ENCODE data around the gene ITPR3. TPM values are rescaled to one million over a fixed set of nuclear protein-coding genes. Genes with fewer than 3 reads are reported as not detected.

Gene ITPR3
- total RNA-seq, 1 experiment from 2014 or later, result 103 TPM

DNA sequence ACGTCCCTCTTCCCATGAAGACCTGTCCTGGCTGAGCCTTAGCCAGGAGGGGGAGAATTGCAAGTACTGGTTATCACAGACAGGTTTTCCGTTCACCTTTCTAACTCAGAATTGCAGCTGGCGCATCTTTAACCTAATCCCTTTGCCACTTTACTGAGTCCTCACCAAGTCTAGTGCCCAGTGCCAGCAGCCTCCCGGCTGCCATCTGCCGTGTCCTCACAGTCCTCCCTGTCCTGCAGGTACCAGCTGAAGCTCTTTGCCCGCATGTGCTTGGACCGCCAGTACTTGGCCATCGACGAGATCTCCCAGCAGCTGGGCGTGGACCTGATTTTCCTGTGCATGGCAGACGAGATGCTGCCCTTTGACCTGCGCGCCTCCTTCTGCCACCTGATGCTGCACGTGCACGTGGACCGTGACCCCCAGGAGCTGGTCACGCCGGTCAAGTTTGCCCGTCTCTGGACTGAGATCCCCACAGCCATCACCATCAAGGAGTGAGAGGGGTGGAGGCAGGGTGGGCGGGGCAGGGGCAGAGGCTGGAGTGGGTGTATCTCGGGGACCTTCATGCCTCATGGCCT, 49.1 kb downstream of the ITPR3 start (continued):
- TF ChIP-seq, protein P1, sequence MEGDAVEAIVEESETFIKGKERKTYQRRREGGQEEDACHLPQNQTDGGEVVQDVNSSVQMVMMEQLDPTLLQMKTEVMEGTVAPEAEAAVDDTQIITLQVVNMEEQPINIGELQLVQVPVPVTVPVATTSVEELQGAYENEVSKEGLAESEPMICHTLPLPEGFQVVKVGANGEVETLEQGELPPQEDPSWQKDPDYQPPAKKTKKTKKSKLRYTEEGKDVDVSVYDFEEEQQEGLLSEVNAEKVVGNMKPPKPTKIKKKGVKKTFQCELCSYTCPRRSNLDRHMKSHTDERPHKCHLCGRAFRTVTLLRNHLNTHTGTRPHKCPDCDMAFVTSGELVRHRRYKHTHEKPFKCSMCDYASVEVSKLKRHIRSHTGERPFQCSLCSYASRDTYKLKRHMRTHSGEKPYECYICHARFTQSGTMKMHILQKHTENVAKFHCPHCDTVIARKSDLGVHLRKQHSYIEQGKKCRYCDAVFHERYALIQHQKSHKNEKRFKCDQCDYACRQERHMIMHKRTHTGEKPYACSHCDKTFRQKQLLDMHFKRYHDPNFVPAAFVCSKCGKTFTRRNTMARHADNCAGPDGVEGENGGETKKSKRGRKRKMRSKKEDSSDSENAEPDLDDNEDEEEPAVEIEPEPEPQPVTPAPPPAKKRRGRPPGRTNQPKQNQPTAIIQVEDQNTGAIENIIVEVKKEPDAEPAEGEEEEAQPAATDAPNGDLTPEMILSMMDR (IDR thresholded peaks at IDR 0.05 in 2 of 3, conservative IDR thresholded peaks at IDR 0.05 in 1 of 3; ENCODE audit: borderline replicate concordance in 1 of 3, insufficient read depth in 1 of 3, low read depth in 2 of 3, low read length in 2 of 3), result no peak
- TF ChIP-seq EGR1 (IDR thresholded peaks at IDR 0.05; ENCODE audit: low read depth), result no peak
- no peak for TF ChIP-seq ATF3 (IDR thresholded peaks at IDR 0.05)
- no peak for TF ChIP-seq POLR2AphosphoS5 (IDR thresholded peaks at IDR 0.05; ENCODE audit: low read depth, low read length)
- TF ChIP-seq SIN3A (IDR thresholded peaks at IDR 0.05; ENCODE audit: low read depth), result no peak
- TF ChIP-seq SRF (IDR thresholded peaks at IDR 0.05; ENCODE audit: low read depth), result no peak
- TF ChIP-seq SP1 (IDR thresholded peaks at IDR 0.05; ENCODE audit: low read depth), result no peak

DNA sequence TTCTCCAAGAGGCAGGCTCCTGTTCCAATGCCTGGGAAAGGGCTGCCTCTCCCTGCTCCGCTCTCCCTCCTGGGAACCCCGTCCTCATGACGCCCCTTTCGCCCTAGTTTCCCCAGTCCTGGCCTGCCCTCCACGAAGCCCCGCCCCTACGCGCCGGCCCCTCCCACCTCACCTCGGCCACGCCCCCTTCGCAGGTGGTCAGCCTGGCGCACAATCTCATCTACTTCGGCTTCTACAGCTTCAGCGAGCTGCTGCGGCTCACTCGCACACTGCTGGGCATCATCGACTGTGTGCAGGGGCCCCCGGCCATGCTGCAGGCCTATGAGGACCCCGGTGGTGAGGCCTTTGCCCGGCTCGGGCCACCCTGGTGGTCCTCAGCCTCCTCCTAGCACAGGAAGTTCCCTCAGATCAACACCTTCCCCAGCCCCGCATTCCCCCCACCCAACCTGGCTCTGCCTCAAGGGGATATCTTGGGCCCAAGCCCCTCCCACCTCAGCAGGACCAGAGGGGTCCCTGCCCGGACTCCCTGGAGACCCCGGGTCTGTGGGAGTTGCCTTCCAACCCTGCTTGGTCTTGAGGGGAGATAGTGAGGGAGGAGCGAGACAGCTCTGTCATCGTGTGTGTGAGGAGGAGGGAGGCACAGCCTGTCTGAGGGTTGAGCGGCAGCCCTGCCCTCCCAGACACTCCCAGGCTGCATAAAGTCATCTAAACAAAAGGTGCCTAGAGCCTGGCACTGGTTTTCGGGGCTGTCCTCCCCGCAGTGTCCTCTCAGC, 50.0 kb downstream of the ITPR3 start:
- H3K4me2 ChIP-seq (ENCODE audit: low read length), result no peak overlapping the region
- no peaks in the 10 kb centered on the region for H3K9me2 ChIP-seq (ENCODE audit: insufficient read depth)

More for the DNA sequence above, 50.0 kb downstream of the ITPR3 start:
- no peak overlapping the region for H3K9ac ChIP-seq (ENCODE audit: low read length)
- no peaks in the 10 kb centered on the region for H4K20me1 ChIP-seq (ENCODE audit: insufficient read depth)
- H3K4me1 ChIP-seq (ENCODE audit: control insufficient read depth in 1 of 2, insufficient read depth in 2 of 2, low read length in 2 of 2), result peaks cover 3 to 12% of the 10 kb centered on the region in 2 experiments; a peak in 1 of 4 replicates
- RAD21 ChIA-PET (ENCODE audit: low non-redundant PET in 1 of 2, low total read pairs in 2 of 2, uncharacterized antibody in 2 of 2, unreplicated experiment in 2 of 2), result no interaction called here
- no peak overlapping the region for H2AFZ ChIP-seq (ENCODE audit: low read depth, low read length, poor library complexity, severe bottlenecking)
- DNase-seq (ENCODE audit: low read depth, low spot score) (no peak), ATAC-seq (no peak)
- POLR2A ChIA-PET, result no interaction called here
- no peaks in the 10 kb centered on the region for H3K27me3 ChIP-seq (ENCODE audit: insufficient read depth, low read length)
- no peaks in the 10 kb centered on the region for H3K9me3 ChIP-seq (ENCODE audit: control insufficient read depth in 1 of 2, insufficient read depth in 1 of 2, low read depth in 1 of 2, low read length in 2 of 2)
- no peaks in the 10 kb centered on the region for H3K79me2 ChIP-seq (ENCODE audit: insufficient read depth, low read length)
- TF ChIP-seq YY1 (IDR thresholded peaks at IDR 0.05; ENCODE audit: extremely low read depth, insufficient replicate concordance, low read depth, low read length) (no peak), SIN3A (IDR thresholded peaks at IDR 0.05; ENCODE audit: low read depth) (no peak), EGR1 (IDR thresholded peaks at IDR 0.05; ENCODE audit: low read depth) (no peak), POLR2AphosphoS5 (IDR thresholded peaks at IDR 0.05; ENCODE audit: low read depth, low read length) (no peak), CEBPB (IDR thresholded peaks at IDR 0.05; ENCODE audit: low read depth) (no peak)
- TF ChIP-seq, protein P2, sequence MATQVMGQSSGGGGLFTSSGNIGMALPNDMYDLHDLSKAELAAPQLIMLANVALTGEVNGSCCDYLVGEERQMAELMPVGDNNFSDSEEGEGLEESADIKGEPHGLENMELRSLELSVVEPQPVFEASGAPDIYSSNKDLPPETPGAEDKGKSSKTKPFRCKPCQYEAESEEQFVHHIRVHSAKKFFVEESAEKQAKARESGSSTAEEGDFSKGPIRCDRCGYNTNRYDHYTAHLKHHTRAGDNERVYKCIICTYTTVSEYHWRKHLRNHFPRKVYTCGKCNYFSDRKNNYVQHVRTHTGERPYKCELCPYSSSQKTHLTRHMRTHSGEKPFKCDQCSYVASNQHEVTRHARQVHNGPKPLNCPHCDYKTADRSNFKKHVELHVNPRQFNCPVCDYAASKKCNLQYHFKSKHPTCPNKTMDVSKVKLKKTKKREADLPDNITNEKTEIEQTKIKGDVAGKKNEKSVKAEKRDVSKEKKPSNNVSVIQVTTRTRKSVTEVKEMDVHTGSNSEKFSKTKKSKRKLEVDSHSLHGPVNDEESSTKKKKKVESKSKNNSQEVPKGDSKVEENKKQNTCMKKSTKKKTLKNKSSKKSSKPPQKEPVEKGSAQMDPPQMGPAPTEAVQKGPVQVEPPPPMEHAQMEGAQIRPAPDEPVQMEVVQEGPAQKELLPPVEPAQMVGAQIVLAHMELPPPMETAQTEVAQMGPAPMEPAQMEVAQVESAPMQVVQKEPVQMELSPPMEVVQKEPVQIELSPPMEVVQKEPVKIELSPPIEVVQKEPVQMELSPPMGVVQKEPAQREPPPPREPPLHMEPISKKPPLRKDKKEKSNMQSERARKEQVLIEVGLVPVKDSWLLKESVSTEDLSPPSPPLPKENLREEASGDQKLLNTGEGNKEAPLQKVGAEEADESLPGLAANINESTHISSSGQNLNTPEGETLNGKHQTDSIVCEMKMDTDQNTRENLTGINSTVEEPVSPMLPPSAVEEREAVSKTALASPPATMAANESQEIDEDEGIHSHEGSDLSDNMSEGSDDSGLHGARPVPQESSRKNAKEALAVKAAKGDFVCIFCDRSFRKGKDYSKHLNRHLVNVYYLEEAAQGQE (IDR thresholded peaks at IDR 0.05; ENCODE audit: low read depth), result no peak
- peaks cover 37 to 60% of the 10 kb centered on the region in 2 experiments; a peak in 3 of 4 replicates for H3K36me3 ChIP-seq (ENCODE audit: control insufficient read depth in 1 of 2, insufficient read depth in 2 of 2, low read length in 2 of 2)
- BruUV-seq (replicated peaks), result no TSS peak
- CTCF ChIA-PET, result no interaction called here
- H3K27ac ChIP-seq (ENCODE audit: low read depth, low read length), result no peak overlapping the region
- intact Hi-C loops (cut with micrococcal nuclease), result no loop called here
- no peak overlapping the region for H3K4me3 ChIP-seq (replicated peaks in 1 of 2; ENCODE audit: low read depth in 1 of 2, low read length in 2 of 2)
